HG03135 (cell line): ENCODE results near the gene ZC3H12A.

ENCODE experiments used
- ATAC-seq: cut with Tn5 transposase; IDR thresholded peaks from one replicate; pipeline ENCODE4 v1.9.1; 2021; ENCODE audit warnings: mild to moderate bottlenecking, moderate library complexity; ENCODE audit not compliant: unreplicated experiment

ZC3H12A gene

DNA sequence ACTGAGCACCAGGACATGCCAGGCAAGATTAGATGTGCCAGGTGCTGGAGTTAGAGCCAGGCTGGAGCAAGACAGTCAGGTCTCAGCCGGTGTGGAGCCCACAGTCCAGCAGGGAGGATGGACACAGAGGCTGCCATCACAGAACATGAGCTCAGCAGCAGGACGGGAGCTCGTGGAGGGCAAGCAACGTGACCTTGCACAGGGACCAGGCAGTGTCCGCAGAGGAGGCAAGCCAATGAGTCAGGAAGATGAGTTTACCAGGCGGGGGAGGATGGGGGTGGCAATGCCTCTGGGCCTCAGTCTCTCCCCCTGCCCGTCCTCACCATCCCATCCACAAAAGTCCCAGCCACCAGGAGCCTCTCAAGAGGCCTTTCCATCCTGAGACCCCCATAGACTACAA lies 20.7 kb upstream of the ZC3H12A start:
- ATAC-seq, result no peak

DNA sequence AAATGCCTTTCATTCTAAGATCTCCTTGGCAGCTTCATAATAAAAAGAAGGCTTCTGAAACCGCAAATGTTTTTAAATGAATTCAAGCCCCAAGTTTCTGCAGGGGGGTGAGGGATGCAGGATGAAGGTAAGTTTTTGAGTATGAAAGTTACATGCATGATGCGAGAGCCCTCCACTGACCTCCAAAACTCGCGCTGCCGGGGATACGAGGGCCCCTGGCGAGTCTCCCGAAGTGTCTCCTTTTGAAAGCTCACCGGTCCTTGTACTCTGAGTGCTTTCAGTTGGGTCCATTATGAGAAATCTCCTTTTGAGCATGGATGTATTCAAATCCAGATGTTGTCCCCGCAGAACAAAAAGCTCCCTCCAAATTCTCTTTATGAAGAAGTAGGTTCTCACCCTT lies 18.9 kb upstream of the ZC3H12A start:
- ATAC-seq, result no peak

DNA sequence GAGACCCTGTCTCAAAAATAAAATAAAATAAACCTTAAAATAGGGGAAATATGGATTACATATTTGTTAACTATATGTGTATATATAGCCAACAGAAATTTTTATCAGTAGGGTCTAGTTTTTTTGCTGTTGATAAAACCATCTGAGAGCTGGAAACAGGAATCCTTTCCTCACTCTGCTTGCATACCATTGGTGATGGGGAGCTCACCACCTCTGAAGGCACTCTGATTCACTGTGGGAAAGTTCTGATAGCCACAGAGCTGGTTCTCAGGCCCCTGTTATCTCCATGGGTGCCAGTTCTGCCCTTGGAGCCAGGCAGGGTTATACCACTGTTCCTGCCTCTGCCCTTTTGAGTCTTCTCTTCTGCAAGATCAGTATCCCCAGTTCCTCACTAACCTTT lies 17.8 kb upstream of the ZC3H12A start:
- ATAC-seq, result no peak

DNA sequence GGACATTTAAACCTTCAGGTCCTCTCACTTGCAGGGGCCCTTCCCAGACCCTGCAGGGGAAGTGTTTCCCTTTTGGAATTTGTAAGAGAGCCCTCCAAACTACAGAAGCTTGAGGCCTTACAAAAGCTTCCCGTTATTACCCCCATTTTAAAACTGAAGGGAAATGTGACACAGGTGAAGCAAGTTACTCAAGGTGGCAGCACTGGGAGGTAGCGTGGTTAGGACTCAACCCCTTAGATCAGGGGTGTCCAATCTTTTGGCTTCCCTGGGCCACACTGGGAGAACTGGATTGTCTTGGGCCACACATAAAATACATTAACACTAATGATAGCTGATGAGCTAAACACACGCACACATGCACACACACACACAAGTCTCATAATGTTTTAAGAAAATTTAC lies 15.8 kb upstream of the ZC3H12A start:
- no peak for ATAC-seq

DNA sequence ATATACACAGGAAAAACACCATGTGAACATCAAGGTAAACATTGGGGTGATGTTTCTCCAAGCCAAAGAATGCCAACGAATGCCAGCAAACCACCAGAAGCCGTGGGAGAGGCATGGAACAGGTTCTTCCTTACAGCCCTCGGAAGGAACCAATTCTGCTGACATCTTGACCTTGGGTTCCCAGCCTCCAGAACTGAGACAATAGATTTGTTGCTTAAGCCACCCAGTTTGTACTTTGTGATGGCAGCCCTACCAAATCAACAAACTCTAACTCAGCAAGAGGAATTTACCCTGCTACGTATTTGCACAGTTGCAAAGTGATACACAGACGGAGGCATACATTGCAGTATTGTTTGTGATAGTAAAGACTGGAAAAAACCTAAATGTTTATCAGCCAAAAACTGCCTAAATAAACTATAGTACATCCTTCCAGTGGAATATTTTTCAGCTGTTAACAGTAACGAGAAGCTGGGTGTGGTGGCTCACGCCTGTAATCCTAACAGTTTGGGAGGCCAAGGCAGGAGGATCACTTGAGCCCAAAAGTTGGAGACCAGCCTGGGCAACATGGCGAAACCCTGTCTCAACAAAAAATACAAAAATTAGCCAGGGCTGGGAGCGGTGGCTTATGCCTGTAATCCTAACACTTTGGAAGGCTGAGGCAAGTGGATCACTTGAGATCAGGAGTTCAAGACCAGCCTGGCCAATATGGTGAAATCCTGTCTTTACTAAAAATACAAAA lies 12.5 kb upstream of the ZC3H12A start:
- no peak for ATAC-seq

DNA sequence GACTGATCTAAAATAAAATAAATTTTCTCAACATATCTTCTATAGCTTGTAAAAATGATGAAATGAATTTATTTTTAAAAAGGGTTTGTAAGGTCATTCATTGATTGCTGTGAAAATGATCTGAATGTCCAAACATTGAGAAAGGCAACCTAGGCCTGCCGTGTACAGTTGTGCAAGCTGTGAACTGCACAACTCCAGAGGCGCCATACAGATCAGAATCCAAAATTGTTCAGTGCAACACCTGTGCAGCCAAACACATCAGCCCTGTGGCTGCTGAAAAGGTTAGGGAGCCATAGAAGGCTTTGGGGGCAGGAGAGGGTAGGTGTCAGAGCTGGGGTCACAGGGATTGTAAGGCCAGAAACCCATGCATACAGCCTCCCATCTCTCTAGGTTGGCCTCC lies 9.9 kb upstream of the ZC3H12A start:
- no peak for ATAC-seq

DNA sequence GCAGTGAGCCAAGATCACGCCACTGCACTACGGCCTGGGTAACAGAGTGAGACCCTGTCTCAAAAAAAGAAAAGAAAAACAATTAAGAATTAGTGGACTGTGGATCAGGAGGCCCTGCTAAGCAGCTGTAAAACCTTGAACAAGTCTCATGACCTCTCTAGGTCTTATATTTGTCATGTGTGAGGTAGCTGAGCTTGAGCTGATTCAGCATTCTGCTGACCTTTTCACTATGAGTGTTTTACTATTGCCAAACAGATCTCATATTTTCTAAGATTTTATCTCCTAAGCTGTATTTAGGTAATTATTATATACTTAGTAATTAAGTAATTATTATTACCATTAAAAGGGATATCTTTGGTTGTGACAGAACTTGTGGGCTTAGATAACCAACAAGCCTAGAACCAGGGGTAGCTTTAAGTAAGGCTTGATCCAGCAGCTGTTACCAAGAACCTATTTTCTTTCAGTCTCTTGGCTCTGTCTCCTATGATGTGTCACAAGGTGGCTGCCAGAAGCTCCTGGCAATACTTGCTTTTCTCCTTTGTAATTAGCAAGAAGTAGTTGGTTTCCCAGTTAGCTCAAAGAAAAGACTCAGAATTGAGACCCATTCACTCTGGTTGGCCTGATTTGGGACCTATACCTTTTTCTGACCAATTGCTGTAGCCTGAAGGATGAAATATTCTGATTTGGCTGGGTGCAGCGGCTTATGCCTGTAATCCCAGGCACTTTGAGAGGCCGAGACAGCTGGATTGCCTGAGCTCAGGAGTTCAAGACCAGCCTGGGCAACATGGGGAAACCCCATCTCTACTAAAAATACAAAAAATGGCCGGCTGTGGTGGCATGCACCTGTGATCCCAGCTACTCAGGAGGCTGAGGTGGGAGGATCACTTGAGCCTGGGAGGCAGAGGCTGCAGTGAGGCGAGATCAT lies 8.5 kb upstream of the ZC3H12A start:
- no peak for ATAC-seq

DNA sequence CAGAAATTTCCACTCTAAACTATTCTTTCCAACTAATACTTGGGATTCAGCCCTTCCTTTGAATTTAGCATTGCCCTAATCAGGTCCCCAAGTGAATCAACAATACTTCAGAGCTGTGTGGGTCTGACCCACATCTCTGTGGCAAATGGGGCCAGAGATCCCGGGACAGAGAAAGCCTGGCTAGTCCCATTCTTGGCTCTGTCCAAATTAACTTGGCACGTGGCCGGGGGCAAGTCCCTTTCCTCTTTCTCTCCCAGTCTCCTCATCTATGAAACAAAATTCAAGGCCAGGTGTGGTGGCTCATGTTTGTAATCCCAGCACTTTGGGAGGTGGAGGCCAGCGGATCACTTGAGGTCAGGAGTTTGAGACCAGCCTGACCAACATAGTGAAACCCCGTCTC lies 6.3 kb upstream of the ZC3H12A start:
- no peak for ATAC-seq

DNA sequence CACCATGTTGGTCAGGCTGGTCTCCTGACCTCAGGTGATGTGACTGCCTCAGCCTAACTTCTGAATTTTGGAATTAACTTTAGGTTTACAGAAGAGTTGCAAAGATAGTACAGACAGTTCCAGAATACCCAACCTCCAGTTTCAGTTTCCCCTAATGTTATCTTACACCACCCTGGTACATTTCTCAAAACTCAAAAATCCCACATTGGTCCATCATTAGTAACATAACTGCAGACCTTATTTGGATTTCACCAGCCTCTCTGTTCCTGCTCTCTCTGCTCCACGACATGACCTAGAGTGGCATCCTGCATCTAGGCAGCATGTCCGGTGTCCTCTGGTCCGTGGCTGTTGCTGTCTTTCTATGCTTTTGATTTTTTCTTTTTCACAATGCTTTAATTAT lies 5.0 kb upstream of the ZC3H12A start:
- no peak for ATAC-seq

DNA sequence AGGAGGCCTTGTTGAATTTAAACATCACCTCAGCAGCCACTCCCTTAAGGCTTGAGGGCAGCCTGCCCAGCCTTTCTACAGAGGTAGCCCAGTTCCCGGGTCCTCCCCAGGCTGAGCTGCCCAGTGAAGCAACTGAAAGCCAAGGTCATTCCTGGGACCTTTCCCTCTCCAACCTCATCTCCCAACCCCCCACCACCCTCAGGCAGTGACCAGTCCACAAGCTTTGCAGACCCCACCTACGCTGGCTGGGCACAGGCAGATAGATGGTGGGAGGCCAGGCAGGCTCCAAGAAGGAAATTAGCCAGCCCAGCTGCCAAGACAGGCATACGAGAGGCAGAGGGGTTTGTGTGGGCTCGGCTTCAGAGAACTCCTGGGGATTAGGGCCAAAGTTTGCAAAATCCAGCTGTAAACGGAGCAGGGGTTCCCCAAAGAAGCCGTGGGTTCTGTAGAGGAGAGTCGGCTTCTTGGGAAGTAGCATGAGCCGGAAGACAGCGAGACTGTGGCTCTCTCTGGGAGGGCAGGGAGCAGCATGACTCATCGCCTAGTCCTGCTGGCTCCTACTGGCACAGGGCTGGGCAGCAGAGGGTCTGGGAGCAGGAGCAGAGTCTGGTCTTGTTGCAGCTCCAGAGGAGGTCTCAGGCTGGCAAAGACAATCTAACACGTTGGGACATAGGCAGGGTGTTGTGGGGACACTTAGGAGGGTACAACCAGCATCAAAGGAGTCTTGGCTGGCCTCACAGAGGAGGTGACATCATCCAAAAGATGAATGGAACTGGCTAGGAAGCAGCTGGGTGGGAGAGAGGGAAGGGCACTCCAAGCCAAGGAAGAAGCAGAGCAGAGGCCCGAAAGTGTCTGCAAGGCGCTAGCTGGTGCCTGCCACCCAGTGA lies 2.8 kb upstream of the ZC3H12A start:
- no peak for ATAC-seq

DNA sequence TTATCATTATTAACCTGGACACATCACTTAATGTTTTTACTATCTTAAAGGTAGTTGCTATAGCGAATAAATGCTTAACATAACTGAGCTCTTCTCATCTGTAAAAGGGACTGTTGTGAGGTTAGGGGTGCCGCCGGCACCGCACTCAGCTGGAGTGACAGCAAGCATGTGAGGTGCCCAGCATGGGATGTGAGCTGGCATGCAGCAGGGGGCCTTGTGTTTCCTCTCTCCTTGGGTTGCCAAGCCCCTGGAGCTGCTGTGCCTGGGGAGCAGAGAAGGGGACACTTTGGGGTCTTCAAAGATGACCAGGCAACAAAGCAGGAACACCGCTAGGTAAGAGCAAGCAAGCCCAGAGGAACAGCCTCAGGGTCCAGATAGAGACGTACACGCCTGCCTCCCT lies 2.1 kb upstream of the ZC3H12A start:
- ATAC-seq, result no peak

DNA sequence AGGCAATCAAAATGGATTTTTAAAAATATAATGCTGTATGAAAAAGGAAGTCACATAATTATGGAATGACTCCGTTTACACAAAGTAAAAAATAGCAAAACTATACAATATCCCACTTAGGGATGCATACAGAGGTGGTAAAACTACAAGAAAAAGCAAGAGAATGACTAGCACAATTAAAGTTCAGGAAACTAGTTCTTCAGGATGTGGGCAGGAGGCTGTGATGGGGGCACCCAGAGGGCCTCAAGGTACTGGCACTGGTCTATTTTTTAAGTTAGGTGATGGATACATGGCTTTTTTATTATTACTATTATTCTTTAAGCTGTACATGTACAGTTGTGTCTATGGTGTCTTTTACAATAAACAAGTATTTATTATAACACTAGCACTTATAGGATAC lies 1.4 kb upstream of the ZC3H12A start:
- no peak for ATAC-seq

DNA sequence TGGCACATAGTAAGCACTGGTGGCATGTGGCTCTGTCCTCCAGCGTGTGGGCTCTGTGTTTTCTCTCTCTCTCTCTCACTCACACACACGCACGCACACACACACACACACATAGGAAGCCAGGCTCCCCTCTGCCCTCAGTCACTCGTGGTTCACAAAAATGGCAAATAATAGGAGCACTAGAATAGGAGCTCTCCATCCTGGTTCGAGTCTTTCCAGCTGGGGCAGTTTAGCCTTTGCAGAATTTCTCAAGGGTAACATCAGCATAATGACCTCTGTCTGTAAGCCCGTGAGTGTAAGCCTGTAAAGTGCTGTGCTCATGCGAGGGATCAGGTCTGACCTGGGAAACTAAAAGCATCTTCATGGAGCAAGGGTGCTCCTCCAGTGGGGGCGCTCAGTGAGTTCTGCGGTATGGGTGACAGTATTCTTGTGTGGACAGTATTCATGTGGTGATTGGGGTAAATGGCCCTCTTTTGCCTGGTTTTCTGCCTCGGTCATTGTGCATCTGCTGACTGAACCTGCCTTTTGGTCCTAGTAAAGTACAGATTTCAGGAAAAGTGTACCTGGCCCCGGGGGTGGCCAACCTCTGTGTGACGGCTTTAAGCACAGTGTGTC lies 842 bp upstream of the ZC3H12A start:
- ATAC-seq, result peak; percentile 3

DNA sequence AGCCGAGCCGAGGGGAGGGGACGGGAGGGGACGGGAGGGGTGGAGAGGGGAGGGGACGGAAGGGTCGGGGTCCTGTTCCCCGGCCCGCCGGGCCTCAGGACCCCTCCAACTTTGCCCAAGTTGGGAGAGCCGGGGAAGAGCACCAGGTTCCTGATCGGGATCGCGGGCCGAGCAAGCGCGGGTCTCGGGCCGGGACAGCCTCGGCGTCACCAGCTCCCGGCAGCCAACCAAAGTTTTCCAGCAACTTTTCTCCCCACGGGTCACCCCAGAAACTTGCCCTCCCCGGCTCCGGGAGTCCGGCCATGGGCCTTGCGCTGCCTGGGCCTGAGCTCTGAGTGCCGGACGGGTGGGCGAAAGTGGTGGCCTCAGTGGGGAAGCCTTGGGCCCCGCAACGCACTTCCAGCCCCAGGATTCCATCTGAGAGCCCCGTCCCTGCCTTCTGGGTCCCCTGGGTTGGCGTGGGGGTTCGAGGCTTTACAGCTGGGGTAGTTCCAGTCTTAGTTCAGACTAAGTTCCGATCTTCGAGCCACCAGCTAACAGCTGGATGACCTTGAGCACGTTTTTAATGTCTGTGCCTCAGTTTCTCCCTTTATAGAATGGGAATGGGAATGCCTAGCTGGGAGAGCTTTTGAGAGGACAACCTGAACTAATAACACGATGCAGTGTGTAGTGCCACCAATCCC lies 458 bp downstream of the ZC3H12A start:
- no peak for ATAC-seq

DNA sequence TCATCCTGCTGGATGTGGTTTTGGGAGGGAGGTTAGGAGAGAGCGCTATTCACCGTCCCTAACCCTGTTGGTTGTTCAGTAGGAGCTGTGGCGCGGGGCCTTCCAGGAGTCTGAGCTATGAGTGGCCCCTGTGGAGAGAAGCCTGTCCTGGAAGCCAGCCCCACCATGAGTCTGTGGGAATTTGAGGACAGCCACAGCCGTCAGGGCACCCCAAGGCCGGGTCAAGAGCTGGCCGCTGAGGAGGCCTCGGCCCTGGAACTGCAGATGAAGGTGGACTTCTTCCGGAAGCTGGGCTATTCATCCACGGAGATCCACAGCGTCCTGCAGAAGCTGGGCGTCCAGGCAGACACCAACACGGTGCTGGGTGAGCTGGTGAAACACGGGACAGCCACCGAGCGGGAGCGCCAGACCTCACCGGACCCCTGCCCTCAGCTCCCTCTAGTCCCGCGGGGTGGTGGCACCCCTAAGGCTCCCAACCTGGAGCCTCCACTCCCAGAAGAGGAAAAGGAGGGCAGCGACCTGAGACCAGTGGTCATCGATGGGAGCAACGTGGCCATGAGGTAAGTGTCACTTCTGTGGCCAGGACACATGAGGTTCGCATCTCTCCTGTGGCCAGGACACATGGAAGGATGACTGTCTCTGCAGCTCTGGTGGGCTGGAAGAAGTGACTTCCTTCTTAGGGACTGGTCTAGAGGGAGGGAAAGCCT lies 1.2 kb downstream of the ZC3H12A start:
- no peak for ATAC-seq

DNA sequence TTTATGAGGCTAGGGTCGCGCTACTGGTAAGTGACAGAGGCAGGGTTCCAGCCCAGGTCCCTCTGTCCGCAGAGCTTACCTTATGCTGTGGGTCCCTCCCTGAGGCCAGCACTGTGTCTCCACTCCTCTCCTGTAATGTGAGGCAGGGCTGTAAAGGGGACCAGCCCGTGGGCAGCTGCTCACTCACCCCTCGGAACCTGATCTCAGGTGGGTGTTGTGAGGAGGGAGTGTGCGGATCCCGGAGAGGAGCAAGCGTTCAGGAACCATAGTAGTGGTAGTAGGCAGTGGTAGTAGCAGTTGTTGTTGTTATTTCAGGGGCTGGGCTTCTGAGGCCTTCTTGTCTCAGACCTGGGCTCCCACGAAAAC lies 1.7 kb downstream of the ZC3H12A start:
- ATAC-seq, result no peak

DNA sequence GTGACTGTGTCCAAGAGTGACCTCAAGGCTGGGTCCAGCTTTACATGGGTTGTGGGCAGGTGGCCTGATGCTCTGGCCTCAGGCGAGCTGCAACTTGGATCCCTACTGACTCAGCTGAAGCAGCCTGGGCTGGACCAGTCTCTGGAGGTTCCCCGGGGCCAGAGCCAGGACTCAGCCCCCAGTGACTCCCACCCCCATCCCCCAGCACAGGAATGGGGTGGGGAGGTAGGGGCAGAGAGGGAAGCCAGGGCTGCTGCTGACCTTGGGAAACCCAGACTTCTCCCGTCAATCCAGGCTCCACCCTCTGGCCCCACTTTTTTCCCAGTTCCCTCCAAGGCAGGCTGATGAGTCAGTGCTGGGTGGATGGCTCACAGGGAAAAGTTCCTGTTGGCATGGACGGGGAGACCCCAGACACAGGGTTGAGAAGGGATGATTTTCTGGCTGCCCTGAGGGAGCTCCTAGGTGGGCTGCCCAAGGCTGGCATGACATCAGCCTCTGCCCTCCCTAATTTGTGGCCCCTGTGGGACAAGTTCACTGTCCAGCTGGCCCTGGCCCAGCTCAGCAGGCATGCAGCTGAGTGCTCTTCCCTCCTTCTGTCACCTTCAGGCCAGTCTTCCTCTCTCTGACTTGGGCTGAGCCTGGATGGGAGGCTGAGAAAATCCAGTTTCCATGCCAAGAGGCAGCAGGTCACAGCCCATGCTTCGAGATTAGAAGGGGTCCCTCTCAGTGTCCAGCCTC lies 2.2 kb downstream of the ZC3H12A start:
- no peak for ATAC-seq

DNA sequence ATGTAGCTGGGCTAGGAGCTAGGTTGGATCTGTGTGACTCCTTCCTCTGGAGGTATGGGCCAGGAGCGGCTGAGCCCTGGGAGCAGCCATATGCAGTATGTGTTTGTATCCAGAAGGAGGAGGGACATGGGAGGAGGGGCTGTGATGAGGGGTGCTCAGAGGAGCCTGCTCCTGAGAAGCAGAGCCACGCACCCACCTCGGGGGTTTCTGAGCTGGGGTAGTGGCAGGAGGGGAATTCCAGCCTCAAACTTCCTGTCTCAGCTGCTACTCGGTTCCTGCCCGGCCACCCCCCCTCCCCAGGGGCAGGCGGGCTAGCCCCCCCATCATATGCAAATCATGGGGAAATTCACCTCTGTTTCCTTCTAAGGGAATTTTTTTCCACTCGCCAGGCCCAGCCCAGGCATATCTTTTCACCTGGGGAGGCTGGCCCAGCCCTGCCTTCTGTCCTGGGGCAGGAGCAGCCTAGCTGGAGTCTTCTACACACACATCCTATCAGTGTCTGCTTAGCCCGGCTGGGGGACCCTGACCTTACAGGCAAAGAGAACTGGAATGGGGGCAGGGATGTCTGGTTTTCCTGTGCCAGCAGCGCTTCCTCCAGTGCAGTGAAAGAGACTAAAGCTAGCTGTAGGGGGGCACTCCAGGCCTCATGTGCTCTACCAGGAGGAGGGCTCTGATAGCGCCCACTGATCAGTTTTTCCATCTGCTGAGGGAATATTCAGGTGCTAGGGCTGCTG lies 3.0 kb downstream of the ZC3H12A start:
- peak; percentile 38 for ATAC-seq
